K562 (cell line): ENCODE results near the gene RAB12.

ENCODE experiments used
- ATF1 ChIP-seq, 2 experiments: fragments of 450-650 bp in 1 of 2; IDR thresholded peaks; 2 replicates each; pipeline ENCODE4 v1.6.1; 2016; ENCODE audit warnings: missing compliant biosample characterization in 1 of 2, missing genetic modification characterization in 1 of 2
- ELF4 ChIP-seq: fragments of 450-650 bp; formaldehyde crosslinking; IDR thresholded peaks from 2 replicates; pipeline ENCODE4 v1.4.0; 2022; ENCODE audit warnings: missing genetic modification characterization
- MTA3 ChIP-seq: fragments of 450-650 bp; formaldehyde crosslinking; IDR thresholded peaks from 2 replicates; pipeline ENCODE4 v1.6.1; 2017; ENCODE audit warnings: mild to moderate bottlenecking, borderline replicate concordance
- MTF1 ChIP-seq: fragments of 250-450 bp; sonication (Bioruptor Pico); IDR thresholded peaks from 2 replicates; pipeline ENCODE4 v1.9.0; 2021; ENCODE audit warnings: moderate library complexity, mild to moderate bottlenecking, inconsistent platforms, borderline replicate concordance
- NCOA1 ChIP-seq: fragments of 450-650 bp; IDR thresholded peaks from 2 replicates; pipeline ENCODE4 v1.6.1; 2016; ENCODE audit warnings: low read depth
- NFIC ChIP-seq: fragments of 450-650 bp; IDR thresholded peaks from 2 replicates; pipeline ENCODE4 v1.6.1; 2017; ENCODE audit warnings: mild to moderate bottlenecking, inconsistent platforms
- SMC3 ChIP-seq: conservative IDR thresholded peaks from 2 replicates; pipeline ENCODE4 v1.6.1; 2011; ENCODE audit warnings: low read depth, low read length, improper control_type of control experiment; ENCODE audit not compliant: insufficient read depth
- ZNF274 ChIP-seq: IDR thresholded peaks from 2 replicates; pipeline ENCODE4 v1.6.1; 2011; ENCODE audit warnings: low read depth, mild to moderate bottlenecking, low read length, moderate library complexity, borderline replicate concordance
- TF ChIP-seq, protein P1 (sequence below): fragments of 250-450 bp; sonication (Bioruptor Pico); IDR thresholded peaks from 2 replicates; pipeline ENCODE4 v1.6.1; 2021; ENCODE audit warnings: mild to moderate bottlenecking
- TF ChIP-seq, protein P2 (sequence below), 3 experiments: IDR thresholded peaks in 2 of 3; conservative IDR thresholded peaks in 1 of 3; 2 replicates each; pipeline ENCODE4 v1.5.1; 2011 to 2012; ENCODE audit warnings: low read length in 3 of 3, mild to moderate bottlenecking in 3 of 3, control low read depth in 2 of 3, improper control_type of control experiment in 1 of 3, inconsistent platforms in 1 of 3, low read depth in 1 of 3, mixed read lengths in 1 of 3, moderate library complexity in 1 of 3; ENCODE audit not compliant: insufficient read depth in 2 of 3
- TF ChIP-seq, protein P3 (sequence below): sonication (generic); formaldehyde crosslinking; IDR thresholded peaks from 2 replicates; pipeline ENCODE4 v1.9.0; 2022; ENCODE audit warnings: mild to moderate bottlenecking, missing genetic modification reagents
- TF ChIP-seq, protein P4 (sequence below): fragments of 150-350 bp; IDR thresholded peaks from 2 replicates; pipeline ENCODE4 v1.6.1; 2014; ENCODE audit warnings: low read depth, mild to moderate bottlenecking, low read length, borderline replicate concordance

DNA sequence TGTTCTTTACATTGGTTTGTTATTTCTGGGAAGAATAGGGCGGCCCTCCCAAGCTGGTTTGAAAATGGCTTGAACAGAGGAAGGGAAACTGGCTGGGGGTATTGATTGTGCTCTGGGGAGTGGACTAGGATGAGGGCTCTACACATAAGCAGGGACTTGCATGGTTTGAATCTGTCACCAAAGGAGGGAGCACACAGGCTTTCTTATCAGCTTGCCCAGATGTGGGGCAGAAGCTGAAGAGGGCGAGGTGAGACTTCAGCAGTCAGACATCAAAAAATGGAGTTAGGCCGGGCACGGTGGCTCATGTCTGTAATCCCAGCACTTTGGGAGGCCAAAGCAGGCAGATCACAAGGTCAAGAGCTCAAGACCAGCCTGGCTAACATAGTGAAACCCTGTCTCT is 7.2 kb upstream of the RAB12 start:
- TF ChIP-seq, protein P1, sequence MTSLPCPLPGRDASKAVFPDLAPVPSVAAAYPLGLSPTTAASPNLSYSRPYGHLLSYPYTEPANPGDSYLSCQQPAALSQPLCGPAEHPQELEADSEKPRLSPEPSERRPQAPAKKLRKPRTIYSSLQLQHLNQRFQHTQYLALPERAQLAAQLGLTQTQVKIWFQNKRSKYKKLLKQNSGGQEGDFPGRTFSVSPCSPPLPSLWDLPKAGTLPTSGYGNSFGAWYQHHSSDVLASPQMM (CRISPR knock-in tag), result no peak
- TF ChIP-seq, protein P2, sequence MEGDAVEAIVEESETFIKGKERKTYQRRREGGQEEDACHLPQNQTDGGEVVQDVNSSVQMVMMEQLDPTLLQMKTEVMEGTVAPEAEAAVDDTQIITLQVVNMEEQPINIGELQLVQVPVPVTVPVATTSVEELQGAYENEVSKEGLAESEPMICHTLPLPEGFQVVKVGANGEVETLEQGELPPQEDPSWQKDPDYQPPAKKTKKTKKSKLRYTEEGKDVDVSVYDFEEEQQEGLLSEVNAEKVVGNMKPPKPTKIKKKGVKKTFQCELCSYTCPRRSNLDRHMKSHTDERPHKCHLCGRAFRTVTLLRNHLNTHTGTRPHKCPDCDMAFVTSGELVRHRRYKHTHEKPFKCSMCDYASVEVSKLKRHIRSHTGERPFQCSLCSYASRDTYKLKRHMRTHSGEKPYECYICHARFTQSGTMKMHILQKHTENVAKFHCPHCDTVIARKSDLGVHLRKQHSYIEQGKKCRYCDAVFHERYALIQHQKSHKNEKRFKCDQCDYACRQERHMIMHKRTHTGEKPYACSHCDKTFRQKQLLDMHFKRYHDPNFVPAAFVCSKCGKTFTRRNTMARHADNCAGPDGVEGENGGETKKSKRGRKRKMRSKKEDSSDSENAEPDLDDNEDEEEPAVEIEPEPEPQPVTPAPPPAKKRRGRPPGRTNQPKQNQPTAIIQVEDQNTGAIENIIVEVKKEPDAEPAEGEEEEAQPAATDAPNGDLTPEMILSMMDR (IDR thresholded peaks at IDR 0.05 in 2 of 3, conservative IDR thresholded peaks at IDR 0.05 in 1 of 3; ENCODE audit: insufficient read depth in 2 of 3, low read depth in 1 of 3, low read length in 3 of 3), result no peak
- TF ChIP-seq ELF4 (CRISPR knock-in tag) (no peak), ATF1 (CRISPR knock-in tag; IDR thresholded peaks at IDR 0.05) (no peak), ATF1 (tag; IDR thresholded peaks at IDR 0.05) (no peak), MTF1 (CRISPR knock-in tag) (no peak), NCOA1 (no peak), MTA3 (no peak), ZNF274 (no peak), SMC3 (no peak), NFIC (no peak)
- TF ChIP-seq, protein P3, sequence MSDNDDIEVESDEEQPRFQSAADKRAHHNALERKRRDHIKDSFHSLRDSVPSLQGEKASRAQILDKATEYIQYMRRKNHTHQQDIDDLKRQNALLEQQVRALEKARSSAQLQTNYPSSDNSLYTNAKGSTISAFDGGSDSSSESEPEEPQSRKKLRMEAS, result no peak
- TF ChIP-seq, protein P4, sequence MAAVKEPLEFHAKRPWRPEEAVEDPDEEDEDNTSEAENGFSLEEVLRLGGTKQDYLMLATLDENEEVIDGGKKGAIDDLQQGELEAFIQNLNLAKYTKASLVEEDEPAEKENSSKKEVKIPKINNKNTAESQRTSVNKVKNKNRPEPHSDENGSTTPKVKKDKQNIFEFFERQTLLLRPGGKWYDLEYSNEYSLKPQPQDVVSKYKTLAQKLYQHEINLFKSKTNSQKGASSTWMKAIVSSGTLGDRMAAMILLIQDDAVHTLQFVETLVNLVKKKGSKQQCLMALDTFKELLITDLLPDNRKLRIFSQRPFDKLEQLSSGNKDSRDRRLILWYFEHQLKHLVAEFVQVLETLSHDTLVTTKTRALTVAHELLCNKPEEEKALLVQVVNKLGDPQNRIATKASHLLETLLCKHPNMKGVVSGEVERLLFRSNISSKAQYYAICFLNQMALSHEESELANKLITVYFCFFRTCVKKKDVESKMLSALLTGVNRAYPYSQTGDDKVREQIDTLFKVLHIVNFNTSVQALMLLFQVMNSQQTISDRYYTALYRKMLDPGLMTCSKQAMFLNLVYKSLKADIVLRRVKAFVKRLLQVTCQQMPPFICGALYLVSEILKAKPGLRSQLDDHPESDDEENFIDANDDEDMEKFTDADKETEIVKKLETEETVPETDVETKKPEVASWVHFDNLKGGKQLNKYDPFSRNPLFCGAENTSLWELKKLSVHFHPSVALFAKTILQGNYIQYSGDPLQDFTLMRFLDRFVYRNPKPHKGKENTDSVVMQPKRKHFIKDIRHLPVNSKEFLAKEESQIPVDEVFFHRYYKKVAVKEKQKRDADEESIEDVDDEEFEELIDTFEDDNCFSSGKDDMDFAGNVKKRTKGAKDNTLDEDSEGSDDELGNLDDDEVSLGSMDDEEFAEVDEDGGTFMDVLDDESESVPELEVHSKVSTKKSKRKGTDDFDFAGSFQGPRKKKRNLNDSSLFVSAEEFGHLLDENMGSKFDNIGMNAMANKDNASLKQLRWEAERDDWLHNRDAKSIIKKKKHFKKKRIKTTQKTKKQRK, result no peak
